ENCODE results near the gene GTF2H1. TPM values are rescaled to one million over a fixed set of nuclear protein-coding genes. Genes with fewer than 3 reads are reported as not detected.

GTF2H1 gene
- total RNA-seq, 1 donor from 2014 or later = 41.7 TPM

DNA sequence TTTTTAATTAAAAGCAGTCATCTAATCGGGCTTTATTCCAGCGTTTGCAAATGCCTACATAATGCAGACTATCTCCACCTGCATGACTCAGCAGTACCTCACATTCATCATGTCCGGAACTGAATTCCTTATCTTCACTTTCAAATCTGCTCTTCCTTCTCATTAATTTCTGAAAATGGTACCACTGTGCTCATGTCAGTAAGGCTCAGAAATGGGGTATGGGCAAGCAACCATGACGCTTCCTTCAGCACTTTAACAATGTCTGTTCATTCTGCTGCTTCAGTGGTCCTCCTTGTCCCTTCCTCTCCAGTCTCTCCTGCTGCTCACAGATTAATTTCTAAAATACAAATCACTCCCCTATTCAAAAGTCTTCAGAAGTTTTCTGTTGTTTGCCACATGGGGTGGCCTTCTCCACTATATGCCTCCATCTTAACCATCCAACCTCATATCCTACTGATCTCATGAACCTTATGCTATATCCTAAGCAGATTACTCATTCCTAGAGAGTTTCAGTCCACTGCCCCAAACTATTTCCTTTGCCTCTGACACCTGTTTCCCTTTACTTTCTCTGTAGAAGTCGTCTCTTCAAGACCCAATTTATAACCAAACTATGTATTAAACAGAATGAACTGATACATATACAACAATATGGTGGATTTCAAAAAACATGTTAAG, 7.0 kb downstream of the GTF2H1 start:
- H3K36me3 Mint-ChIP-seq (ENCODE audit: low read depth) = peaks cover 8% of the 10 kb centered on the region
- no peaks in the 10 kb centered on the region for H3K9me3 Mint-ChIP-seq
- H3K27ac Mint-ChIP-seq (ENCODE audit: unreplicated experiment) = no peak overlapping the region

DNA sequence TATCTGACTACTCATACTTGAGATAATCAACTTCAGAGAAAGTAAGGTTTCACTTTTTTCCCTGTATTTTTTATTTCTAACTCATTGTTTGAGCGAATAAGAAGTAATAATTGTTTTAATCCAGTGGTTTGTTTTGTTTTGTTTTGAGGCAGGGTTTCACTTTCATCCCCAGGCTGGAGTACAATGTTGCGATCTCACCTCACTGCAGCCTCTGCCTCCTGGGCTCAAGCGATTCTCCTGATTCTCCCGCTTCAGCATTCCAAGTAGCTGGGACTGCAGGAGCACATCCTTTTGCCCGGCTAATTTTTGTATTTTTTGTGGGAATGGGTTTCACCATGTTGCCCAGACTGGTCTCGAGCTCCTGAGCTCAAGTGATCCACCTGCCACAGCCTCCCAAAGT, 8.6 kb downstream of the GTF2H1 start:
- Mint-ChIP-seq H3K4me3 (no peak overlapping the region), H3K36me3 (ENCODE audit: low read depth) (peaks cover 8% of the 10 kb centered on the region), H3K4me1 (no peaks in the 10 kb centered on the region), H3K27me3 (ENCODE audit: low read depth) (no peaks in the 10 kb centered on the region), H3K27ac (ENCODE audit: unreplicated experiment) (no peak overlapping the region), H3K9me3 (no peaks in the 10 kb centered on the region)
- TF ChIP-seq, protein P1, sequence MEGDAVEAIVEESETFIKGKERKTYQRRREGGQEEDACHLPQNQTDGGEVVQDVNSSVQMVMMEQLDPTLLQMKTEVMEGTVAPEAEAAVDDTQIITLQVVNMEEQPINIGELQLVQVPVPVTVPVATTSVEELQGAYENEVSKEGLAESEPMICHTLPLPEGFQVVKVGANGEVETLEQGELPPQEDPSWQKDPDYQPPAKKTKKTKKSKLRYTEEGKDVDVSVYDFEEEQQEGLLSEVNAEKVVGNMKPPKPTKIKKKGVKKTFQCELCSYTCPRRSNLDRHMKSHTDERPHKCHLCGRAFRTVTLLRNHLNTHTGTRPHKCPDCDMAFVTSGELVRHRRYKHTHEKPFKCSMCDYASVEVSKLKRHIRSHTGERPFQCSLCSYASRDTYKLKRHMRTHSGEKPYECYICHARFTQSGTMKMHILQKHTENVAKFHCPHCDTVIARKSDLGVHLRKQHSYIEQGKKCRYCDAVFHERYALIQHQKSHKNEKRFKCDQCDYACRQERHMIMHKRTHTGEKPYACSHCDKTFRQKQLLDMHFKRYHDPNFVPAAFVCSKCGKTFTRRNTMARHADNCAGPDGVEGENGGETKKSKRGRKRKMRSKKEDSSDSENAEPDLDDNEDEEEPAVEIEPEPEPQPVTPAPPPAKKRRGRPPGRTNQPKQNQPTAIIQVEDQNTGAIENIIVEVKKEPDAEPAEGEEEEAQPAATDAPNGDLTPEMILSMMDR (conservative IDR thresholded peaks at IDR 0.05) = no peak
- DNase-seq (ENCODE audit: low read depth, low spot score) = no peak

More for the DNA sequence above, 7.0 kb downstream of the GTF2H1 start:
- H3K27me3 Mint-ChIP-seq (ENCODE audit: low read depth) = no peaks in the 10 kb centered on the region
- peaks cover 13% of the 10 kb centered on the region for H3K4me1 Mint-ChIP-seq
- no peak overlapping the region for H3K4me3 Mint-ChIP-seq
- no peak for DNase-seq (ENCODE audit: low read depth, low spot score)
- TF ChIP-seq, protein P1 (conservative IDR thresholded peaks at IDR 0.05) = no peak

DNA sequence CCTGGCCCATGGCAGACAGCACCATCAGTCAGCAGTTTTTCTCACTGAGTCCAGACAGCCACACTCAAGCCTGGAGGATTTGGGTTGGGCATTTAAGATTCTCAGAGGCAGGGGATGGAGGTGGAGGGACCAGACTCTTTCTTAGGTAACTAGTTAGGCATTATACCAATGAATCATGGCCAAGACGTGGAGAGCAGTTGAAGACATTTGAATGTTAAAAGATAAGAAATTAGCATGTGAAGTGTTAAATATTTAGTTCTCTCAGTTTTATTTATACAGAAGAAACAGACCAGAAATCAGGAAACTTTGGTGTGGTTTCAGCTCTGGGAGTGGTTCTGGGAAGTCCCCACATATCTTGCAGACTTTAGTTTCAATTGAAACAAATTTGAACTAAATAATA, 9.9 kb downstream of the GTF2H1 start:
- TF ChIP-seq, protein P1 (conservative IDR thresholded peaks at IDR 0.05) = no peak
- Mint-ChIP-seq H3K4me3 (no peak overlapping the region), H3K36me3 (ENCODE audit: low read depth) (peaks cover 8% of the 10 kb centered on the region), H3K4me1 (no peaks in the 10 kb centered on the region), H3K9me3 (no peaks in the 10 kb centered on the region), H3K27me3 (ENCODE audit: low read depth) (no peaks in the 10 kb centered on the region), H3K27ac (ENCODE audit: unreplicated experiment) (no peak overlapping the region)
- no peak for DNase-seq (ENCODE audit: low read depth, low spot score)

DNA sequence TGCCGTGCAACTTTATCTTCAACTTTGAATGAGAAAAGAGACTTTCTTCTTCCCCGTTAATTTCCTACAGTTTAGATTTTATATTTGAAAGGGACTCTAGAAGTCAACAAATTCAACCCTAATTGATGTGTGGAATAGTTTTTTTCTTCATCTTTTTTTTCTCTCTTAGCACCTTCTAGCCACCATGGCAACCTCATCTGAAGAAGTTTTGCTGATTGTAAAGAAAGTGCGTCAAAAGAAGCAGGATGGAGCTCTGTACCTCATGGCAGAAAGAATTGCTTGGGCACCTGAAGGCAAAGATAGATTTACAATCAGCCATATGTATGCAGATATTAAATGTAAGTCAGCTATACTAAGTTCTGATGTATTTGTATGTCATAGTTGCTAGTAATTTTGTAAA, 10.5 kb downstream of the GTF2H1 start:
- Mint-ChIP-seq H3K4me3 (no peak overlapping the region), H3K9me3 (no peaks in the 10 kb centered on the region), H3K4me1 (no peaks in the 10 kb centered on the region), H3K27me3 (ENCODE audit: low read depth) (no peaks in the 10 kb centered on the region), H3K27ac (ENCODE audit: unreplicated experiment) (no peak overlapping the region), H3K36me3 (ENCODE audit: low read depth) (peaks cover 10% of the 10 kb centered on the region)
- TF ChIP-seq, protein P1 (conservative IDR thresholded peaks at IDR 0.05) = no peak
- DNase-seq (ENCODE audit: low read depth, low spot score) = no peak

DNA sequence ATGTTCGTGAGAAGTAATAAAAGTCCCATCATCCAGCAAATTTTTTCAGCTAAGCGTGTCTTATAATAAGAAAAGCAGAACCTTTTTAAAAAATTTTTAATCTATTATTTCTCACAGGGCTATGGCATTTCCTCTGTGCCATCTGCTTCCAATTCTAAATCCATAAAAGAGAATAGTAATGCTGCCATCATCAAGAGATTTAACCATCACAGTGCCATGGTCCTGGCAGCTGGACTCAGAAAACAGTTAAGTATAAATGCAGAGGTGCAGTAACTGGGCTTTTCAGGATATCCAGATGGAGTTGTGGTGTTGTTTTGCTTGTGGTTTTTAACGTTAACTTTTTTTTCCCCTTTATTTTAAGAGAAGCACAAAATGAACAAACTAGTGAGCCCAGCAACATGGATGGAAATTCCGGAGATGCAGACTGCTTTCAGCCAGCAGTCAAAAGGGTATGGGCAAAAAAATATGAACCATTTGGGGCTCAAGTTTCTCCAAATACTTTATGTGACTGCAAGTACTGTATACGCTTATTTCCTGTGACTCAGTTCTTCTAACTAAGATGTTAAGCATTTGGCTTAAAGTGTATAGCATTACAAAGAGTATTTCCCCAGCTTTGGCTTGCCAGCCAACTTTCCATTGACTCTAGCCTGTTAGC, 25.2 kb downstream of the GTF2H1 start:
- H3K9me3 Mint-ChIP-seq = no peaks in the 10 kb centered on the region
- no peak for DNase-seq (ENCODE audit: low read depth, low spot score)
- H3K36me3 Mint-ChIP-seq (ENCODE audit: low read depth) = peaks cover 10% of the 10 kb centered on the region
- TF ChIP-seq, protein P1 (conservative IDR thresholded peaks at IDR 0.05) = no peak
- H3K27me3 Mint-ChIP-seq (ENCODE audit: low read depth) = no peaks in the 10 kb centered on the region
- peak overlapping the region; percentile 27 for H3K27ac Mint-ChIP-seq (ENCODE audit: unreplicated experiment)
- H3K4me1 Mint-ChIP-seq = no peaks in the 10 kb centered on the region
- H3K4me3 Mint-ChIP-seq = no peak overlapping the region

All from neural crest cell (in vitro differentiated cells).